Measurements from ENCODE around the gene GATA3.

Gene GATA3

DNA sequence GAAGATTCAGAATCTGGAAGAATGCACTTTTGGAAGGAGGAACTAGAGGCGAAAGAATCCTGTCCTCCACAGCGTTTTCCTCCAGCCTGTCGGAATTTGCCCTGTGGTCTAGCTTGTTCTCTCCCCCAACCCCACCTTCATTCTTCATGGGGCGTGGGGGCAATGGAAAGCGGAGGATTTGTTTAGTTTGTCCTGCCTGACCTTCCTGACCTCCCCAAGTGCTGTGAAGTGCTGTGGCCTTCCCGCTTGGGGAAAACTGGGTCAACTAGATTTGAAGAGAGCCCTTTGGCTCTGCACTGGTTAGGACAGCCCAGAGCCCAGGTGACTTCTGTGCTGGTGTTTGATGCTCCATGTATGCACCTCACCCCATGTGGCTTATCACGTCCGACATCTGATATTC is 49.1 kb downstream of the GATA3 start:
- DNase-seq, result no peak

DNA sequence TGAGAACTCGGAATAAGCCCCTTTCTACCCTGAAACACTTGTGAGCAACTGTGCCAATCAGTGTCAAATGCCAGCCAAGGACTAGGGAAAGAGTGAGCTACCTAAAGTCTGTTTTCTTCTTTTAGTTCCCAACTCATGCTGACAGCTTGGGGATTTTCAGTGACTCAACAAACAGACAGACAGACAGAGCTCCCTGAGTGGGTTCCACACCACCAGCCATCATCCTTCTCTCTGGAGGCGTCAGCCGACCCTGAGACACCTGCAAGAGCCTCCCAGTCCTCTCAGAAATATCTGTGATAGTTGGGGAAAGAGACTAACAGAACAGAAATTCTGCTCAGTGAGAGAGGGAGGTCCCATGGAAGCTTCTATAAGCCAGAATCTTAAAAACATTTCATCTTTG is 49.5 kb downstream of the GATA3 start:
- no peak for DNase-seq

DNA sequence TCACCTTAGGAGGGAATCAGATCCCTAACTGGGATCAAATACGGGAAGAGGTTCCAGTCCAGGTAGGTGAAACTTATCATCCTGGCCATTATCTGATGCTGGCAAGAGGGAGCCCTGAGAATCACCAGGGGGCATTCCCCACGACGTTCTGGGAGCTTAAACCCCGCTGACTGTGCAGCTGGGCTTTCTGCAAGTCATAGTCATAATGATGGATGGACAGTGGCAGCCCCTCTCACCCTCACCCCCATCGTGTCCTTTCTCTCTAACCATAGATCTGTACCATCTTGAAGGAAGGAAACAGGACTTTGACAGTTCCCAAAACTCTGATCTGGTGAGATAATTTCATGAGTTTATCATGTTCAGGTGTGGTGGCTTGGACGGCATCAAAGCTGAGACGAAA is 50.2 kb downstream of the GATA3 start:
- DNase-seq, result no peak

DNA sequence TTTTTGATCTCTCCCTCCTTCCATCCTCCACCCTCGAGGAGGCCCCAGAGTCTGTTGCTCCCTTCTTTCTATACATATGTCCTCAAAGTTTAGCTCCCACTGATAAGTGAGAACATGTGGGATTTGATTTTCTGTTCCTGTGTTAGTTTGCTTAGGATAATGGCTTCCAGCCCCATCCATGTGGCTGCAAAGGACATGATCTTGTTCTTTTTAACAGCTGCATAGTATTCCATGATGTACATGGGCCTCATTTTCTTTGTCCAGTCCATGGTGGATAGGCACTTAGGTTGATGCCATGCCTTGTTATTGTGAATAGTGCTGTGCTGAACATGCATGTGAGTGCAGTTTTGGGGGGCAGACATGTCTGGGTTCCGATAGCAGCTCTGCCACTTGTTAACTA is 51.4 kb downstream of the GATA3 start:
- DNase-seq, result no peak

DNA sequence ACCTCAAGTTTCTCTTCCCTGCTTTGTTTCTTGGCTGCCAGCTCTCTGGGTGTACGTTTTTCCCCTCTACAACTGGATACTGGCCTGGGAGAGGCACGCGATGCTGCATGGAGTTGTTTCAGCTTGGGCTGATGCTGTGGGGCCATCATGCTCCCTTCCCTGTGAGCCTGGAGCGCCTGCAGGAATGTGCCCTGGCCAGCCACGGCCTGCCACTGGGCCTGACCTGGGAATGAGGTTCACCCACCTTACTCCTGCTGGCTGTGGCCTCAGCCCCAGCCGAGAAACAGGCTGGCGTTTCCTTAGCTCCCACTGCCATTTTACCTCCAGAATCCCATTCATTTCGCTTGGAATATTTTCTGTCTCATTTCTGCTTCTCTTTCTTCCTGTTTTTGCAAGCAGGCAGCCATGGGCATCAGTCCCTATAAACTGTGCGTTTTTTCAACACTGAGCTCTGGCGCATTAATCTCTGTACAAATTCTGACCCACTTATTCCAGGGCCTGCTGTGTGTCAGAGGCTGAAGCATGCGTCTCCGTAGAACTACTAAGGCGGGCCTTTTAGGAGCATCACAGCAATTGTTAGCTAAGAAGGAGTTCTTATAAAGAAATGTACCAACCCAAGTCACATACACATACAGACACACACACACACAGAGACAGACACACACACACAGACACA is 57.9 kb downstream of the GATA3 start:
- no peak for DNase-seq

DNA sequence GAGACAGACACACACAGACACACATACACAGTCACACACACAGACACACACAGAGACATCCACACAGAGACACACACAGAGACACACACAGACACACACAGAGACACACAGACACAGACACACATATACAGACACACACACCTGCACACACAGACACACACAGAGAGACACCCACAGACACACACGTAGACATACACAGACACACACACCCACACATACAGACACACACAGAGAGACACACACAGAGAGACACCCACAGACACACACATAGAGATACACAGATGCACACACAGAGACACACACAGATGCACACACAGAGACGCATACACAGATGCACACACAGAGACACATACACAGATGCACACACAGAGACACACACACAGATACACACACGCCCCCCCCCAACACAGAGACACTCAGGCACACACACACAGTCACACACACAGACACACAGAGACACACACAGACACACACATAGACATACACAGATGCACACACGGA is 58.5 kb downstream of the GATA3 start:
- no peak for DNase-seq

DNA sequence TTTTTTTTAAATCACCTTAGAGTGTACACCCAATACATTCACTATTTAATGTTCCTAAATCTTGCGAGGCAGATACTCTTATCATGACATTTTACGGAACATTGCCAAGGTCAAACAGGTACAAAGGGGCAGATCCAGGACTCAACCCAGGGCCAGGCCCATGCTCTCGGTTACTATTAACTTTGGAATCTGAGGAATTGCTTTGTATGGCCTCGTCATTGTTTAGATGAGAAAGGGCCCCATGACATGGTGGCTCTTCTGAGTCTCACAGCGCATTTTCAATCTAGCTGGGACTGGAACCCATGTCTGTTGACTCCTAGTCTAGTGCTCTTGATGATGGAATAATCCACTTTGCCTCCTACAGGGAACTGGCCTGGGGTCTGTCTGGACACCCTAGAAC is 59.1 kb downstream of the GATA3 start:
- no peak for DNase-seq

DNA sequence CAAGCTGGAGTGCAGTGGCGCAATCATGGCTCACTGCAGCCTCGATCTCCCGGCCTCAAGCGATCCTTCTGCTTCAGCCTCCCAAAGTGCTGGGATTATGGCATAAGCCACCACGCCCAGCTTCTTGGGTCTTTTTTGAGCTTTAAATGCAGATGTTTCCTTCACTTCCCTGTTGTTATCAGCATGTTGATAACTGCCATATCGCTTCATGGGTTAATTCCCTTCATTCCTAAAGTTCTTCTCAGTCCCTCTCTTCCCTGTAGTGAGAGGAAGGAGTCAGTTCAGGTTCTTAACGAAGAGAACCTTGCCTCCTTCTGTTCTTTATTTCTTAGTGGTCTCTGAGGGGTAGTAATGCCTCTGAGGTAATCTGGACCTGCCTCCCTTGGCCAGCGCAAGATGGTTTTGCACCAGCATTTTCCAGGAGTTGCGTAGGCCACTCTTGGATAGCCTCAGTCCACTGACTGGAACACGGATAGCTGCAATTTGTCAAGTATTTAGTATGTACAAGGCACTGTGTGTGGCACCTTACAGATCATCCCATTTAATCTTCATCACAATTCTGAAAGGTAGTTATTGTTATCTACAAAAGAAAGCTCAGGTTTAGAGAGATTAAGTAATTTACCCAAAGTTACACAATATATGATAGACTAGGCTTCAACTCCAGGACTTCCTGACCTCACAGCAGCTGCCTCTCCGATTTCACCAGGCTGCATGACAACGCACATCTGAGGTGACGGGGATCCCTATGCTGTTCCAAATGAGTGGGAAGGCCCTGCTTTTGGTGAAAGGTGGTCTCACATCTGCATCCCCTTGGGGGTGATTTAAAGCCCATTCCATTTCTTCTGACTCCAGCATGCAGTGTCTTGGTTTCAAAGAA is 60.5 kb downstream of the GATA3 start:
- no peak for DNase-seq

DNA sequence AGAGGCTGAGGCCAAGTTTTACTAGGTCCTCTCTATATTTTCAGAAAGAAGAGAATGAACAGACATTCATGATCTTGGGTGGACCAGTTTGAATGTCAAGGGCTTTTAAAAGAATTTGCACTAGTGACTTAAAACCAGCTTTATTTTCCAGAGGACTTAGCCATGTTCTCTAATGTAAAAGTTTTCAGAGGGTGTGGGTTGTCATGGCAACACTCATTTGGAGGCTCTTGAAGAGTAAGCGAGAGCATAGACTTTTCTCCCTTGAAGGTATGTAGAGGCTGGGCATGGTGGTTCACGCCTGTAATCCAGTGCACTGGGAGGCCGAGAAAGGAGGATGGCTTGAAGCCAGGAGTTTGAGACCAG is 61.1 kb downstream of the GATA3 start:
- DNase-seq, result no peak

DNA sequence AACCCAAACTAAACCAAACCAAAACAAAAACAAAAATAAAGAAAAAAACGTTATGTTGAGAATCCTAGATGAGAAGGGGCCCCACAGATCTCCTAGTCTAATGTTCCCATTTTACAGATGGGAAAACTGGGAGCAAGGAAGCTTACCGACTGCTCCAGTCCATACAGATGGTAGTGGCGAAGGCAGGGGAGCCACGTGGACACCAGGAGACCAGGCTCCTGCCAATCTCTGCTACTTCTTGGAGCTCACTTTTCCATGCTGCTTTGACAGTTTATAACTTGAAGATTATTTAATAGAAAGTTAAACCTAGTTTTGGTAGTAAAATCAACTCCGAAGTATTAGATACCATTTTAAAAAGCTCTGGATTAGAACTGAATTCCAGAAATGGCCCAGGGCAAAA is 62.0 kb downstream of the GATA3 start:
- no peak for DNase-seq

DNA sequence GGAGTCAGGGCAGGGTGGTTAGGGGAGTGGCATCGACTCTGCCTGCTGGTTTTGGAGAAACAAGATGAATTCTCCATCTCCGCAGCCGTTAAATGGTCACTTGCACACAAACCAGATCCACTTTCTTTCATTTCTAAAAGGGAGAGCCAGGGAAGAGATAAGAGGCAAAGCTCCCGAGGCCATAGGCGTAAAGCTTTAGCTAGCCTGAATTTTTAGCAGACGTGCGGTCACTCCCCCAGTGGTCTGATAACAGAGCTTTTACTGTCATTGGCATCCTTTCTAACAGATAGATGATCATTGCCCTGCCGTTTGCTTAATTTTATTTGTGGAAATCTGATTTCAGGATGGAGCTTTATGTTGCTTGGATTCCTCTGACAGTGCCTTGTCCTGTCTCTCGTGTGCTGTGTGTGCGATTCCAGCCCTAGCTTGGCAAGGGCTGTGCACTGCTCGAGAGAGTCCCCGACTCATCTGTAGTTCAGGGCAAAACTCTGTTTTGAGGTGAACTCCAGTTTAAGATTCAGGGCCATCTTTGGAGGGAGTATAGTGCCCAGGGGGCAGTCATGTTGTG is 62.5 kb downstream of the GATA3 start:
- no peak for DNase-seq

DNA sequence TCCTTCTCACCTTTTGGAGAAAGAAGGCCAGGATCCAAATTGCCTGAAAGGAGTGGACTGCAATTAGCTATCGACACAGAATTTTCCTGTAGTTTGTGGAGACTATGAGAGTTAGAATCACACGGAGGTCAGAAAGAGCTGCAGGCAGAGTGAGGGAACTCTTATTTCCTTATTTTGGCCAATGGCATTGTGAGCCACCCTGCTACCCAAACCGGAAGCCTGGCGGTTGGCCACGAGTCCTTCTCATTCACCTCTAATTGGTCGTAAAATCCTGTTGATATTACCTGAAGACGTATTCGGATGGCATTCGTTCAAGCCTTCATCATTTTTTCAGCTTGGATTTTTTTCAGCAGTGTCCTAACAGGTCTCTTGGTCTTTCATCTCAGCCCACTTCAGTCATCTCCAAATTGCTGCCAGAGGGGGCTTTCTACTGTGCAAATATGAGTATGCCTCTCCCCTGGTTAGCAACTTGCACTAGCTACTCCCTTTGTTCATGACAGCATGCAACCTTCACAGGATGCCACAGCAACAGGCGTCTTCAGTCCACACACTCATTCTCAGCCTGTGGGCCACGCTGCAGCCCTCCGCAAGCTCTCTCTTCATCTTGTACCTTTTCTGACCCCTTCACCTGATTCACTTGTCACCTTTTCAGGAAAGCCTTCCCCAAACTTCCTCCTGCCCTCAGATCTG is 66.9 kb downstream of the GATA3 start:
- no peak for DNase-seq

DNA sequence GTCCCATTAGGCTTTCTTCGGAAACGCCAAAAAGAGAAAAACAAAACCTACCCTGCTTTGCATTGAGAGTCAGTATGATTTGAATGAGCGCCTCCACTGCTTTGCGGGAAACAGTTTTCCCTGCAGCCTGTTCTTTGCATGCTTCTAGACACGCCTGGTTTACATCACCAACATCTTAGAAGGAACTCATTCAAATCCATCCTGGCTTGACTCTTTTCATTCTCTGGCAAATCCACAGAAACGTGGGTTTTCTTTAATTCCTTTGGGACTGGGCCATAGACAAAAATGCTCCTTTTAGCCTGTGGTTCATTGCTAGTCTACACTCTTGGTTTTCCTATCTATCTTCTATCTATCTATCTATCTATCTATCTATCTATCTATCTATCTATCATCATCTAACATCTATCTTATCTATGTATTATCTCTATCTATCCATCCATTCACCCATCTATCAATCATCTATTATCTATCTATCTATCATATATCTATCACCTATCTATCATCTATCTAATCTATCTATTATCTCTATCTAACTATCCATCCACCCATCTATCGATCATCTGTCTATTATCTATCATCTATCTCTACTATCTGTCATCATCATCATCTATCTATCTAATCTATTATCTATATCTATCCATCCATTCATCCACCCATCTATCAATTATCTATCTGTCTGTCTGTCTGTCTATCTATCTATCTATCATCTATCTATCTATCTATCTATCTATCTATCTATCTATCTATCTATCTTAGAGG is 68.3 kb downstream of the GATA3 start:
- DNase-seq, result no peak

DNA sequence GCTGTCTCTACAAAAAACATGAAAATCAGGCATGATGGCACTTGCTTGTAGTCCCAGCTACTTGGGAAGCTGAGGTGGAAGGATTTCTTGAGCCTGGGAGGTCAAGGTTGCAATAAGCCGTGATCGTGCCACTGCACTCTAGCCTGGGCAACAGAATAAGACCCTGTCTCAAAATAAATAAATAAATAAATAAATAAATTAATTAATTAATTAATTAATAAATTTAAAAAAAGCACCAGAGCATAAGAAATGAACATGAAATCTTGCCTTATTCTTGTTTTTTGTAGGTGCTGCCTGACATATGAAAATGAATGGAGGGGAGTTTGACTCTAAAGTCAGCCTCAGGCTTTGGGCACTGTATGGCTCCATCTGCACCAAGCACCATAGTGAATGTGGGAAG is 69.9 kb downstream of the GATA3 start:
- DNase-seq, result no peak
